Cardiac fibroblast (primary cell): ENCODE results near the gene PRKCH.
A peak's percentile ranks its signal among the peaks of the same experiment; 100 is the strongest.

Experiments
- DNase-seq, 2 donors: peaks; one replicate each; pipeline versions ENCODE4 v3.0.0 to v3.0.0-alpha.2; 2010; ENCODE audit warnings: low read depth in 2 of 2
- H3K4me3 ChIP-seq, 2 donors: replicated peaks in 1 of 2; 1 replicate in 1 of 2; 2 replicates in 1 of 2; pipeline ENCODE4 v1.5.1; 2011; ENCODE audit warnings: low read depth in 2 of 2, low read length in 2 of 2, mild to moderate bottlenecking in 2 of 2, moderate library complexity in 1 of 2
- CTCF ChIP-seq: IDR thresholded peaks from one replicate; pipeline ENCODE4 v1.5.1; 2011; ENCODE audit warnings: low read depth, mild to moderate bottlenecking, low read length, inconsistent platforms

The PRKCH gene

GRCh38 chr14:61399365-61399764, 78.0 kb downstream of the PRKCH start:
- no peak for TF ChIP-seq CTCF
- DNase-seq, result no peak
- no peak overlapping the region for H3K4me3 ChIP-seq

GRCh38 chr14:61401461-61401860, 80.1 kb downstream of the PRKCH start:
- no peak for DNase-seq
- TF ChIP-seq CTCF, result no peak
- H3K4me3 ChIP-seq, result no peak overlapping the region

- TF ChIP-seq CTCF, result no peak
- no peak overlapping the region for H3K4me3 ChIP-seq
- no peak for DNase-seq
Measured at GRCh38 chr14:61403411-61403810, 82.0 kb downstream of the PRKCH start.

GRCh38 chr14:61404637-61405036, 83.3 kb downstream of the PRKCH start:
- no peak for DNase-seq
- no peak overlapping the region for H3K4me3 ChIP-seq
- no peak for TF ChIP-seq CTCF

- no peak for TF ChIP-seq CTCF
- DNase-seq, result peak in 1 of 2 donors; percentile 7
- no peak overlapping the region for H3K4me3 ChIP-seq
Measured at GRCh38 chr14:61406198-61406597, 84.8 kb downstream of the PRKCH start.

GRCh38 chr14:61406675-61407074, 85.3 kb downstream of the PRKCH start:
- DNase-seq, result no peak
- no peak for TF ChIP-seq CTCF
- H3K4me3 ChIP-seq, result no peak overlapping the region

GRCh38 chr14:61408498-61408897, 87.1 kb downstream of the PRKCH start:
- TF ChIP-seq CTCF, result no peak
- DNase-seq, result no peak
- no peak overlapping the region for H3K4me3 ChIP-seq
